Activated naive CD4-positive, alpha-beta T cell treated with anti-CD3 and anti-CD28 coated beads, Interleukin-2, amount 10 ng/mL, durations not matched to agents 7 days and 5 days (primary cell): ENCODE results near the gene S100A3.
"Not testable (repeated sequence)": the region's sequence is repeated elsewhere in the genome, so short reads cannot be mapped to it uniquely, and the experiment has no call there.

Experiments used
- CTCF ChIA-PET: fragments of 350-600 bp; sonication (Branson Sonifier 250); formaldehyde crosslinking; loops from one replicate; lab custom pipeline; 2021; ENCODE audit warnings: antibody characterized with exemption; lab: Charles Lee
- DNase-seq: peaks from one replicate; pipeline ENCODE4 v3.0.0-alpha.2; 2020
- H3K27ac Mint-ChIP-seq: one replicate; pipeline ENCODE4 v1.8.0; 2021; ENCODE audit warnings: mild to moderate bottlenecking, moderate library complexity, mixed read lengths
- H3K27me3 Mint-ChIP-seq: one replicate; pipeline ENCODE4 v1.8.0; 2021; ENCODE audit warnings: mild to moderate bottlenecking, mixed read lengths
- H3K36me3 Mint-ChIP-seq: one replicate; pipeline ENCODE4 v1.8.0; 2021; ENCODE audit warnings: mixed read lengths
- H3K4me1 Mint-ChIP-seq: one replicate; pipeline ENCODE4 v1.8.0; 2021; ENCODE audit warnings: mixed read lengths
- H3K4me3 Mint-ChIP-seq: one replicate; pipeline ENCODE4 v1.8.0; 2021; ENCODE audit warnings: mild to moderate bottlenecking, moderate library complexity, mixed read lengths
- H3K9me3 Mint-ChIP-seq: one replicate; pipeline ENCODE4 v1.8.0; 2021; ENCODE audit warnings: mixed read lengths

Gene S100A3

DNA sequence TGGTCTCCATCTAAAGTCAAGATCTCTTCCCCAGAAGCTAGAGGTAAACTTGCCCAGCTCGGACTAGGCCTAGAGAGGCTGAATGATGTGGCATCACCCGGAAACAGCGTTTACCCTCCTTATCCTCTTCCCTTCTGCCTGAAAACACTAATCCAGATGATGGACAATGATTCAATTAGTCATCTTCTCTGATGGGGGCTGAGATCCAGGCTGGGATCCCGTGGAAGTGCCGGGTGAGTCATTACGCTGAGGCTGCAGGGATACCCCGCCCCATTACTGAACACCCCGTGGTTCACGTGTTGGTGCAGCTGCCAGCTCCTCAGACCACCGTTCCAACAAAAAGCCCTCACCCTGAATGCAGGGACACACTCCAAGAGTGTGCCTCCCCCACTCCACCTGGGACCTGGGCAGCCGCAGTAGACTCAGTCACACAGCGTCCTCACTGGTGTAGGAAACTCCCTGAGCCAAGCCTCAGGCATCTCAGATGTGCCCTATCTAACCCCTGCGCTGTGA lies 15.3 kb downstream of the S100A3 start:
- peak overlapping the region; percentile 91 for H3K27ac Mint-ChIP-seq
- no peaks in the 10 kb centered on the region for H3K27me3 Mint-ChIP-seq
- DNase-seq, result no peak
- peaks cover 68% of the 10 kb centered on the region for H3K4me1 Mint-ChIP-seq
- H3K9me3 Mint-ChIP-seq, result no peaks in the 10 kb centered on the region
- H3K4me3 Mint-ChIP-seq, result peak overlapping the region; percentile 82
- CTCF ChIA-PET, result interaction anchor here (0.7 to 8.2 kb wide), 16 partner anchors 11 to 138 kb away, joined by 3 to 204 read pairs (median 12); partner anchors contain the start of genes S100A13, S100A2 and S100A4
- H3K36me3 Mint-ChIP-seq, result peaks cover 27% of the 10 kb centered on the region

- peak; percentile 87 for DNase-seq
- peaks cover 62% of the 10 kb centered on the region for H3K4me1 Mint-ChIP-seq
- peak overlapping the region; percentile 91 for H3K27ac Mint-ChIP-seq
- peaks cover 27% of the 10 kb centered on the region for H3K36me3 Mint-ChIP-seq
- CTCF ChIA-PET, result interaction anchor here (0.6 to 8.2 kb wide), 31 partner anchors 8 to 913 kb away, joined by 3 to 204 read pairs (median 4); partner anchors contain the start of genes S100A1, S100A13, S100A14 and S100A2
- H3K9me3 Mint-ChIP-seq, result no peaks in the 10 kb centered on the region
- peak overlapping the region; percentile 82 for H3K4me3 Mint-ChIP-seq
- H3K27me3 Mint-ChIP-seq, result no peaks in the 10 kb centered on the region
These were observed 16.1 kb downstream of the S100A3 start for GRCh38 chr1:153532769-153533599.

DNA sequence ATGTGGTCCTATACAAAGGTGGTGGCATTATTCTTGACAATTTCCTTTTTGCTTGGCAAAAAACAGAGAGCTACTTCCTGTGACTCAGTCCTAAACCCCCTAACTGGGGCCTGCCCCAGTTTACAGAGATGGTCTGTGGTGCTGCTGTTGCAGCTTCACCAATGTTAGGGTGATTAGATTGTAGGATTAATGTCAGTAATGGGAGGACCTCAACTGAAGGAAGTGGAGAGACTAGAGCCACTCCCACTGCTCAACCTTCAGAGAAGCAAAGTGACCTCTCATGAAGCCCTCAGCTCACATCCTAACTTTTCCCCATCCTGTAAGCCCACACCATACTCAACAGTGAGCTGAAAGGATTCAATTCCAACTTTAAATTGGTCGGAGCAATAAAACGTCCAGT lies 16.9 kb downstream of the S100A3 start:
- Mint-ChIP-seq H3K36me3 (peaks cover 27% of the 10 kb centered on the region), H3K27ac (peak overlapping the region; percentile 91), H3K4me1 (peaks cover 55% of the 10 kb centered on the region), H3K9me3 (no peaks in the 10 kb centered on the region), H3K4me3 (peak overlapping the region; percentile 82), H3K27me3 (no peaks in the 10 kb centered on the region)
- CTCF ChIA-PET, result interaction anchor here (0.7 to 8.2 kb wide), 27 partner anchors 9 to 913 kb away, joined by 3 to 204 read pairs (median 6); partner anchors contain the start of genes CHTOP, S100A1, S100A13 and S100A14
- peak; percentile 51 for DNase-seq

- CTCF ChIA-PET, result interaction anchor here (0.7 to 8.2 kb wide), 25 partner anchors 9 to 215 kb away, joined by 3 to 204 read pairs (median 7); partner anchors contain the start of genes CHTOP, S100A1, S100A13 and S100A14
- H3K9me3 Mint-ChIP-seq, result no peaks in the 10 kb centered on the region
- no peak for DNase-seq
- H3K27me3 Mint-ChIP-seq, result no peaks in the 10 kb centered on the region
- H3K36me3 Mint-ChIP-seq, result peaks cover 26% of the 10 kb centered on the region
- peak overlapping the region; percentile 91 for H3K27ac Mint-ChIP-seq
- peaks cover 49% of the 10 kb centered on the region for H3K4me1 Mint-ChIP-seq
- no peak overlapping the region for H3K4me3 Mint-ChIP-seq
These were observed 17.4 kb downstream of the S100A3 start for GRCh38 chr1:153531638-153532037.

- CTCF ChIA-PET, result interaction anchor here (1.1 to 3.3 kb wide), 2 partner anchors 17 to 45 kb away, joined by 4 to 12 read pairs; no protein-coding TSS in a partner anchor
- Mint-ChIP-seq H3K27ac (no peak overlapping the region), H3K27me3 (peaks cover 7% of the 10 kb centered on the region), H3K9me3 (no peaks in the 10 kb centered on the region), H3K4me1 (peaks cover 23% of the 10 kb centered on the region), H3K36me3 (peaks cover 5% of the 10 kb centered on the region), H3K4me3 (no peak overlapping the region)
- DNase-seq, result no peak
These were observed 21.4 kb downstream of the S100A3 start for GRCh38 chr1:153527683-153528040.

DNA sequence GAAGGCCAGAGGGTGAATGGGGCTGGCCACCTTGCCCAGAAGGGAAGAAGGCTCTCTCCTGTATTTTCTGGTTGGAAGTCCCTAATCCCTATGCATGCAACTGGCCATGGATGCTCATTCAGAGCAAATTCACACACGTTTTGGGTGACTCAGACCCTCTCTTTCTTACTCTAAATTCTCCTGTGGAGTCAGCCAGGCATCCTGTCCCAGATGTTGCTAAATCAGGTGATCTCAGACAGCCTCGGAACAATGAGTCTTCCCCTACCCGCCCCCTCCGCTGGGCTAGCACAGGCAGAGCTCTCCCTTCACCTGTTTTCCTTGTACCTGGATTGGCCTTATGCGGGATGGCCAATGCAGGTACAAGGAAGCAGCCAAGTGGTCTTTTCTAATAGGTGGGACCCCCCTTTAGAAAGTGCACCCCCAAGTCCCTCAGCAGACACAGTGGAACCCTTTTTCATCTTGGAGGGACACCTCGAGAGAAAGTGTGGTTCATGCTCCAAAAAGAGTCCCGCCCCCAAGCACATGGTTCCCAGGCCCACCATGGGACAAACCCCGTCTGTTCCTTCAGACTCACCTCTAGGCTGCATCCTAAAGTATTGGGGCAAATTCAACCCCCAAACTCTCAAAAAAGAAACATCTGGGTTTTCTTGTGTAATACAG lies 21.9 kb downstream of the S100A3 start:
- Mint-ChIP-seq H3K9me3 (no peaks in the 10 kb centered on the region), H3K4me3 (no peak overlapping the region), H3K27ac (no peak overlapping the region), H3K4me1 (peaks cover 23% of the 10 kb centered on the region), H3K36me3 (peaks cover 1% of the 10 kb centered on the region), H3K27me3 (peaks cover 7% of the 10 kb centered on the region)
- CTCF ChIA-PET, result interaction anchor here (1.1 to 3.3 kb wide), 2 partner anchors 16 to 45 kb away, joined by 4 to 12 read pairs; no protein-coding TSS in a partner anchor
- DNase-seq, result no peak

DNA sequence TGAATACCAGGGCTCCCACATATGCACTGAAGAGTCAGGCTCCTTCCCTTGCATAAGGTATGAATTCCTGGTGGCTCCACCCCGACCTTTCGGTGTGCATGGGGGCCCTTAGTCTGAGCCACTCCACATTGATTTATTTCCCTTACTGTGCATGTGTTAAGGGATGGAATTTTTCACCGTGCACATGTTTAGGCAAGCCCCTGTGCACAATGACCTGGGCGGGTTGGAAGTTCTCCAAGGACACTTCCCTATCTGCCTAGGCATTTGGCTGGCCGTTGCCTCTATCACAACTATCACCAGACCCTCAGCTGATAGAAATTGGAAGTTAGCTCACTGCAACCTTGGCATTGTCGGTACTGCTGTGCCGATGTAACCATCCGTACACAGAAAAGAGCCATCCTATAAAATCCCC lies 22.9 kb downstream of the S100A3 start:
- DNase-seq, result no peak
- Mint-ChIP-seq H3K36me3 (no peaks in the 10 kb centered on the region), H3K4me3 (no peak overlapping the region), H3K4me1 (peaks cover 12% of the 10 kb centered on the region), H3K27me3 (peaks cover 7% of the 10 kb centered on the region), H3K9me3 (no peaks in the 10 kb centered on the region), H3K27ac (no peak overlapping the region)
- CTCF ChIA-PET, result interaction anchor here (1.0 to 3.3 kb wide), 3 partner anchors 15 to 91 kb away, joined by 3 to 12 read pairs (median 9); no protein-coding TSS in a partner anchor

GRCh38 chr1:153525088-153525728 lies 23.9 kb downstream of the S100A3 start:
- Mint-ChIP-seq H3K36me3 (no peaks in the 10 kb centered on the region), H3K27me3 (peaks cover 7% of the 10 kb centered on the region), H3K4me3 (no peak overlapping the region), H3K4me1 (peaks cover 6% of the 10 kb centered on the region), H3K27ac (no peak overlapping the region), H3K9me3 (no peaks in the 10 kb centered on the region)
- CTCF ChIA-PET, result interaction anchor here (0.6 to 3.3 kb wide), 6 partner anchors 14 to 1659 kb away, joined by 3 to 12 read pairs (median 6); partner anchors contain the start of gene S100A4
- DNase-seq, result no peak

GRCh38 chr1:153522353-153523048 lies 26.6 kb downstream of the S100A3 start:
- H3K9me3 Mint-ChIP-seq, DNase-seq, H3K27me3 Mint-ChIP-seq, H3K36me3 Mint-ChIP-seq, H3K27ac Mint-ChIP-seq, H3K4me3 Mint-ChIP-seq, H3K4me1 Mint-ChIP-seq: not testable (repeated sequence)
- CTCF ChIA-PET, result interaction anchor here (1.9 to 3.2 kb wide), 2 partner anchors 10 to 45 kb away, joined by 7 to 19 read pairs; no protein-coding TSS in a partner anchor

GRCh38 chr1:153521808-153522207 lies 27.2 kb downstream of the S100A3 start:
- not testable (repeated sequence) for H3K27me3 Mint-ChIP-seq

GRCh38 chr1:153520818-153521476 lies 28.1 kb downstream of the S100A3 start:
- Mint-ChIP-seq H3K4me1 (peaks cover 13% of the 10 kb centered on the region), H3K27ac (no peak overlapping the region), H3K36me3 (no peaks in the 10 kb centered on the region), H3K9me3 (no peaks in the 10 kb centered on the region), H3K27me3 (peaks cover 7% of the 10 kb centered on the region), H3K4me3 (no peak overlapping the region)
- CTCF ChIA-PET, result interaction anchor here (0.6 to 3.2 kb wide), 8 partner anchors 10 to 1420 kb away, joined by 3 to 19 read pairs (median 5); no protein-coding TSS in a partner anchor
- no peak for DNase-seq

More at GRCh38 chr1:153521808-153522207, 27.2 kb downstream of the S100A3 start:
- H3K9me3 Mint-ChIP-seq, H3K4me3 Mint-ChIP-seq, H3K27ac Mint-ChIP-seq, H3K36me3 Mint-ChIP-seq, DNase-seq, H3K4me1 Mint-ChIP-seq: not testable (repeated sequence)
- CTCF ChIA-PET, result interaction anchor here (1.4 to 3.2 kb wide), 3 partner anchors 11 to 46 kb away, joined by 6 to 19 read pairs (median 7); no protein-coding TSS in a partner anchor

DNA sequence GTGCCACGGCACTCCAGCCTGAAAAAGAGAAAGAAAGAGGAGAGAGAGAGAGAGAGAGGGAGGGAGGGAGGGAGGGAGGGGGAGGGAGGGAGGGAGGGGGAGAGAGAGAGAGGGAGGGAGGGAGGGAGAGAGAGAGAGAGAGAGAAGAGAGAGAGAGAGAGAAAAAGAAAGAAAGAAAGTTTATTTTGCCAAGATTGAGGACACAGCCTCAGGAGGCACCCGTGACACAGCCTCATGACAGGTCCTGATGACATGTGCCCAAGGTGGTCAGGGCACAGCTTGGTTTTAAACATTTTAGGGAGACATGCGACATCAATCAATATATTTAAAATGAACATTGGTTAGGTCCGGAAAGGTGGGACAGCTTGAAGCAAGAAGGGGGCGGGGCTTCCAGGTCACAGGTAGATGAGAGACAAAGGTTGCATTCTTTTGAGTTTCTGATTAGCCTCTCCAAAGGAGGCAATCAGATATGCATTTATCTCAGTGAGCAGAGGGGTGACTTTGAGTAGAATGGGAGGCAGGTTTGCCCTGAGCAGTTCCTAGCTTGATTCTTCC lies 28.8 kb downstream of the S100A3 start:
- H3K4me3 Mint-ChIP-seq, H3K27ac Mint-ChIP-seq, H3K36me3 Mint-ChIP-seq, H3K27me3 Mint-ChIP-seq, H3K9me3 Mint-ChIP-seq, DNase-seq: not testable (repeated sequence)
- H3K4me1 Mint-ChIP-seq, result peaks cover 19% of the 10 kb centered on the region
- CTCF ChIA-PET, result interaction anchor here (0.8 to 3.2 kb wide), 6 partner anchors 9 to 166 kb away, joined by 3 to 19 read pairs (median 5); no protein-coding TSS in a partner anchor
